ENCODE results near the gene UQCR11. TPM values are rescaled to one million over a fixed set of nuclear protein-coding genes. Genes with fewer than 3 reads are reported as not detected.

The UQCR11 gene
- total and polyA plus RNA-seq, 2 of the 4 experiments (the other 2 are of a cell fraction): 29.2 to 177 TPM

DNA sequence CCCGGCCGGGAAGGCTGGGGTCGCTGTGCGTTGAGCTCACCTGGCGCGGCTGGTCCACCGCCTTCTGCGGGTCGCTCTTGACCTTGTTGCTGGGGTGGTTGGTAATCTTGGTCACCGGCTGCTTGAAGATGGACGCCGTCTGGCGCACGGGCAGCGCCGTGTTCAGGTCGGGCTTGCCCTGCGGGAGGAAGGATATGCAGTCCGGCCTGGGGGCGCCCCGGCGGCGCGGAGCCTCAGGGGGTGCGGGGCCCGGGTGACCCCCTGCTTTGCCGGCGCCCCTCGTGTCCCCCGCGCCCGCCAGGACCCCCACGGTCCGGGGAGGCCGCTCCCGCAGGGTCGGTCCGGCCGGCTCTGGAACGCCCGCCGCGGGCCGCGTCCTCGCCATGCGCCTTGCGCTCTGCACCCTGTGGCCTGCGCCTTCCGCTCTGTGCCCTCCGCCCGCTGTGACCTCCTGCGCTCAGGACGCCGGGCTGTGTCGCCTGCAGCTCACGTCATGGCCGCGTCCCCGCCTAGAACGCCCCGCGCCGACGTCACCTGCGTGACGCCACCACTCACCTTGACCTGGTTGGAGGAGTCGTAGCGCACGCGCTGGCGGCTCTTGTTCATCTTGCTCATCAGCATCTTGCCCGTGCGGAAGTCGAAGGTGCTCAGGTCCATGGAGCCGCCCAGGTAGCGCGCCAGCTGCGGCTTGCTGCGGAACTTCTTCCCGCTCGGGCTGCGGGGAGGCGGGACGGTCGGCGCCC is 20.6 kb downstream of the UQCR11 start:
- Histone ChIP-seq H3K9me1 (ENCODE audit: insufficient read depth, low read length) (peaks cover 7% of the 10 kb centered on the region), H3K14ac (replicated peaks; ENCODE audit: low read depth, low read length) (no peak overlapping the region), H3K9ac (ENCODE audit: low read depth, low read length) (no peak overlapping the region), H2BK15ac (ENCODE audit: low read depth, low read length) (no peak overlapping the region), H2AK5ac (ENCODE audit: low read depth, low read length) (no peak overlapping the region), H2BK120ac (ENCODE audit: low read depth, low read length) (no peak overlapping the region), H4K91ac (ENCODE audit: insufficient read depth, low read depth, low read length) (no peak overlapping the region), H3K23ac (ENCODE audit: low read depth, low read length) (no peak overlapping the region), H2BK20ac (ENCODE audit: low read depth, low read length) (no peak overlapping the region), H3K4me2 (ENCODE audit: low read depth, low read length) (no peak overlapping the region), H3K79me1 (ENCODE audit: low read depth in 1 of 2, low read length in 2 of 2) (peaks cover 16 to 64% of the 10 kb centered on the region in 2 experiments), H2AK9ac (replicated peaks; ENCODE audit: low read depth, low read length, poor library complexity) (no peak overlapping the region), H3K4me3 (ENCODE audit: insufficient read depth, low read depth, low read length) (no peak overlapping the region), H4K5ac (ENCODE audit: low read depth, low read length) (no peak overlapping the region), H3K27ac (ENCODE audit: insufficient read depth, low read length) (no peak overlapping the region), H4K8ac (ENCODE audit: low read depth in 2 of 2, low read length in 2 of 2) (no peak overlapping the region), H4K20me1 (ENCODE audit: insufficient read depth, low read length) (peaks cover 28% of the 10 kb centered on the region), H2AFZ (replicated peaks; ENCODE audit: low read length, poor library complexity) (no peak overlapping the region), H3K27me3 (ENCODE audit: control insufficient read depth, insufficient read depth, low read length) (no peaks in the 10 kb centered on the region), H2BK5ac (ENCODE audit: low read depth, low read length, poor library complexity, severe bottlenecking) (no peak overlapping the region), H3K36me3 (ENCODE audit: control insufficient read depth, insufficient read depth, low read length) (peaks cover 36% of the 10 kb centered on the region), H3K18ac (ENCODE audit: low read depth, low read length) (no peak overlapping the region), H3K9me3 (ENCODE audit: control insufficient read depth, insufficient read depth, low read length) (no peaks in the 10 kb centered on the region), H3K4me1 (ENCODE audit: control insufficient read depth, insufficient read depth, low read length) (peaks cover 1% of the 10 kb centered on the region; the same call in 1 of the 2 replicates), H3K4ac (ENCODE audit: low read depth, low read length) (no peak overlapping the region), H3K56ac (ENCODE audit: extremely low read depth, insufficient read depth, low read length) (no peak overlapping the region)
- DNase-seq: no peak
- WGBS, 2 experiments (ENCODE audit: extremely low coverage in 2 of 2, insufficient read length in 1 of 2): 86% methylated on average over 45 of the region's 87 CpGs; no CpG with 5 or more reads in 1 of the 2 experiments
- TF ChIP-seq POLR2A (IDR thresholded peaks at IDR 0.05; ENCODE audit: low read depth, low read length) (no peak), MXI1 (IDR thresholded peaks at IDR 0.05; ENCODE audit: borderline replicate concordance, low read depth, low read length) (no peak), CEBPB (IDR thresholded peaks at IDR 0.05; ENCODE audit: low read depth, low read length) (no peak), MAFK (IDR thresholded peaks at IDR 0.05; ENCODE audit: low read depth, low read length) (no peak), MAZ (IDR thresholded peaks at IDR 0.05; ENCODE audit: borderline replicate concordance, low read depth, low read length) (no peak), RFX5 (IDR thresholded peaks at IDR 0.05; ENCODE audit: low read depth, low read length) (no peak), RAD21 (IDR thresholded peaks at IDR 0.05; ENCODE audit: low read length) (no peak), CHD1 (IDR thresholded peaks at IDR 0.05; ENCODE audit: low read depth, low read length) (no peak), NFE2L2 (IDR thresholded peaks at IDR 0.05; ENCODE audit: low read depth, low read length) (no peak), BHLHE40 (IDR thresholded peaks at IDR 0.05; ENCODE audit: low read depth, low read length) (no peak), SMC3 (IDR thresholded peaks at IDR 0.05; ENCODE audit: low read depth, low read length) (no peak)
- TF ChIP-seq, protein P1, sequence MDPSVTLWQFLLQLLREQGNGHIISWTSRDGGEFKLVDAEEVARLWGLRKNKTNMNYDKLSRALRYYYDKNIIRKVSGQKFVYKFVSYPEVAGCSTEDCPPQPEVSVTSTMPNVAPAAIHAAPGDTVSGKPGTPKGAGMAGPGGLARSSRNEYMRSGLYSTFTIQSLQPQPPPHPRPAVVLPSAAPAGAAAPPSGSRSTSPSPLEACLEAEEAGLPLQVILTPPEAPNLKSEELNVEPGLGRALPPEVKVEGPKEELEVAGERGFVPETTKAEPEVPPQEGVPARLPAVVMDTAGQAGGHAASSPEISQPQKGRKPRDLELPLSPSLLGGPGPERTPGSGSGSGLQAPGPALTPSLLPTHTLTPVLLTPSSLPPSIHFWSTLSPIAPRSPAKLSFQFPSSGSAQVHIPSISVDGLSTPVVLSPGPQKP (IDR thresholded peaks at IDR 0.05; ENCODE audit: borderline replicate concordance, low read depth, low read length): no peak
- TF ChIP-seq, protein P2, sequence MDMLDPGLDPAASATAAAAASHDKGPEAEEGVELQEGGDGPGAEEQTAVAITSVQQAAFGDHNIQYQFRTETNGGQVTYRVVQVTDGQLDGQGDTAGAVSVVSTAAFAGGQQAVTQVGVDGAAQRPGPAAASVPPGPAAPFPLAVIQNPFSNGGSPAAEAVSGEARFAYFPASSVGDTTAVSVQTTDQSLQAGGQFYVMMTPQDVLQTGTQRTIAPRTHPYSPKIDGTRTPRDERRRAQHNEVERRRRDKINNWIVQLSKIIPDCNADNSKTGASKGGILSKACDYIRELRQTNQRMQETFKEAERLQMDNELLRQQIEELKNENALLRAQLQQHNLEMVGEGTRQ (IDR thresholded peaks at IDR 0.05; ENCODE audit: low read depth, low read length): no peak
- TF ChIP-seq, protein P3, sequence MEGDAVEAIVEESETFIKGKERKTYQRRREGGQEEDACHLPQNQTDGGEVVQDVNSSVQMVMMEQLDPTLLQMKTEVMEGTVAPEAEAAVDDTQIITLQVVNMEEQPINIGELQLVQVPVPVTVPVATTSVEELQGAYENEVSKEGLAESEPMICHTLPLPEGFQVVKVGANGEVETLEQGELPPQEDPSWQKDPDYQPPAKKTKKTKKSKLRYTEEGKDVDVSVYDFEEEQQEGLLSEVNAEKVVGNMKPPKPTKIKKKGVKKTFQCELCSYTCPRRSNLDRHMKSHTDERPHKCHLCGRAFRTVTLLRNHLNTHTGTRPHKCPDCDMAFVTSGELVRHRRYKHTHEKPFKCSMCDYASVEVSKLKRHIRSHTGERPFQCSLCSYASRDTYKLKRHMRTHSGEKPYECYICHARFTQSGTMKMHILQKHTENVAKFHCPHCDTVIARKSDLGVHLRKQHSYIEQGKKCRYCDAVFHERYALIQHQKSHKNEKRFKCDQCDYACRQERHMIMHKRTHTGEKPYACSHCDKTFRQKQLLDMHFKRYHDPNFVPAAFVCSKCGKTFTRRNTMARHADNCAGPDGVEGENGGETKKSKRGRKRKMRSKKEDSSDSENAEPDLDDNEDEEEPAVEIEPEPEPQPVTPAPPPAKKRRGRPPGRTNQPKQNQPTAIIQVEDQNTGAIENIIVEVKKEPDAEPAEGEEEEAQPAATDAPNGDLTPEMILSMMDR (conservative IDR thresholded peaks at IDR 0.05; ENCODE audit: low read depth, low read length): no peak
- in situ Hi-C loops (cut with MboI; ENCODE audit: low sequenced_read_pairs) (no loop called here), dilution Hi-C loops (cut with HindIII; ENCODE audit: low sequenced_read_pairs, unreplicated experiment) (no loop called here), intact Hi-C loops (cut with micrococcal nuclease) (no loop called here)
- CTCF ChIA-PET: no interaction called here
- POLR2A ChIA-PET (ENCODE audit: unreplicated experiment): no interaction called here
- BruUV-seq (replicated peaks): no TSS peak
- no peak for ATAC-seq (ENCODE audit: low read depth)

Measured in IMR-90 (cell line).